ENCODE data around the gene HARS1.
"Not testable (repeated sequence)": the region's sequence is repeated elsewhere in the genome, so short reads cannot be mapped to it uniquely, and the experiment has no call there.

Gene HARS1

DNA sequence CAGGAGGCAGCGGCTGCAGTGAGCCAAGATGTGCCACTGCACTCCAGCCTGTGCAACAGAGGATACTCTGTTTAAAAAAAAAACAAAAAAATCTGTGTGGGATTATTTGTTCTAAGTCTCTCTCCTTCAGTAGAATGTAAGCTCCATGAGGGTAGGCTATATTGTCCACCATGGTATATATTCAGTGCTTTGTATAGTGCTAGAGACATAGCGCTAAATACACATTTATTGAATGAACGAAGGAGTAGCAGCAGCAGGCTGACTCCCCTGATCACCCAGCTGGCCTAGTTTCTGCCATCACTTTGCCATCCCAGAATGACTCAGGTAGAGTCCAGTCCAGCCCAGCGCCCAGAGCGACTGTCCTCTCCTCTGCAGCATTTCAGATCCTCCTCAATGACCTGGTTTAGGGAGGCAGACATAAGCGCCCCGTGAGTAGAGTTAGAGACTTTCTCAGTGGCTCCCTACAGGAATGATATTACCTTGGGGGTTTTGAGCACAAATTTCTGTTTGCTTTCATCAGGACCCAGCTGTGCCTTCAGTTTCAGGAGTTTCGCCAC is 716 bp downstream of the HARS1 start:
- no peak for DNase-seq (ENCODE audit: low read depth, low spot score)
- peak overlapping the region; percentile 94 for H3K4me3 ChIP-seq (ENCODE audit: low read length)

GRCh38 chr5:140678993-140679392 is 12.2 kb downstream of the HARS1 start:
- DNase-seq (ENCODE audit: low read depth, low spot score) = no peak
- no peak overlapping the region for H3K4me3 ChIP-seq (ENCODE audit: low read length)

- no peak for DNase-seq (ENCODE audit: low read depth, low spot score)
- no peak overlapping the region for H3K4me3 ChIP-seq (ENCODE audit: low read length)
These were observed 13.2 kb downstream of the HARS1 start for GRCh38 chr5:140677947-140678346.

DNA sequence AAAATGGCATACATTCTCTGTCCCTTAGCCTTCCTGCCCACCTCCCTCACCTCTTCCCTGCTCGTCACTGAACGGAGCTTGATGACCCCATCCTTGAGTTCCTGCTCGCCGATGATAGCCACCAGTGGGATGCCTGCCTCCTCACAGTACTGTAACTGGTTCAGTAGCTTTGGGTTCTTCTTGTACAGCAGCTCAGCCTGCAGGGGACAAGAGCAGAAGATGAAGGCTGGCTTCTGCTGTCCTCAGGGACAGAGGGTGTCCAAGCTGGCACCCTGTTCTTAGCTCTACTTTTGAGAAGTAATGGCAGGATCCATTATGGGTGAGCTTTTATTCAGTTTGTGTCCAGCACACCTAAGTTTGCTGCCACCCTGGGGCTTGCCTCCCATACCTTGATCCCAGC is 16.5 kb downstream of the HARS1 start:
- H3K4me3 ChIP-seq (ENCODE audit: low read length) = no peak overlapping the region
- DNase-seq (ENCODE audit: low read depth, low spot score) = no peak

DNA sequence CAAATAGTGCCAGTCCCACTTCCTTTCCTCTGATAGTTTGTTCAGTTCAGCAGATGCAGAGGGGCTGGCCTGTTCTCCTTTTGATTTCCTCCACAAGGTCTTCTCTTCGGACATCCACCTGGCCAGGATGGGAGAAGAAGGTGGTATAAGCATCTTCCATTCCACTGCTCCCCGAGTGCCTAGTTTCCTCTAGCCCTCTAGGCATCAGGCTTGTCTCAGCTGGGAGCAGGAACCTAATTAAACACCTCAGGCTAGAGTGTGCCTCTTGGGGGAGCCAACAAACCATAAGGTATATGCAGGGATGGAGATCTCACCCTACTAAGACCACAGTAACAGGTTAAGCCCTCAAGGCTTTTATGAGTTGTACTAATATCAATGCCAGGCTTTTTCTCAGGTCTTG is 17.0 kb downstream of the HARS1 start:
- DNase-seq (ENCODE audit: low read depth, low spot score) = no peak
- no peak overlapping the region for H3K4me3 ChIP-seq (ENCODE audit: low read length)

GRCh38 chr5:140673187-140673976 is 17.8 kb downstream of the HARS1 start, which contains the start of gene DND1:
TSS of gene DND1 (minus strand) at chr5:140673576. CDS start at chr5:140673542, 34 bp downstream.
- H3K4me3 ChIP-seq (ENCODE audit: low read length) = no peak within 1 kb of the TSS
- DNase-seq (ENCODE audit: low read depth, low spot score) = no peak

GRCh38 chr5:140672455-140673186 is 18.5 kb downstream of the HARS1 start:
- H3K4me3 ChIP-seq (ENCODE audit: low read length) = no peak overlapping the region
- no peak for DNase-seq (ENCODE audit: low read depth, low spot score)

DNA sequence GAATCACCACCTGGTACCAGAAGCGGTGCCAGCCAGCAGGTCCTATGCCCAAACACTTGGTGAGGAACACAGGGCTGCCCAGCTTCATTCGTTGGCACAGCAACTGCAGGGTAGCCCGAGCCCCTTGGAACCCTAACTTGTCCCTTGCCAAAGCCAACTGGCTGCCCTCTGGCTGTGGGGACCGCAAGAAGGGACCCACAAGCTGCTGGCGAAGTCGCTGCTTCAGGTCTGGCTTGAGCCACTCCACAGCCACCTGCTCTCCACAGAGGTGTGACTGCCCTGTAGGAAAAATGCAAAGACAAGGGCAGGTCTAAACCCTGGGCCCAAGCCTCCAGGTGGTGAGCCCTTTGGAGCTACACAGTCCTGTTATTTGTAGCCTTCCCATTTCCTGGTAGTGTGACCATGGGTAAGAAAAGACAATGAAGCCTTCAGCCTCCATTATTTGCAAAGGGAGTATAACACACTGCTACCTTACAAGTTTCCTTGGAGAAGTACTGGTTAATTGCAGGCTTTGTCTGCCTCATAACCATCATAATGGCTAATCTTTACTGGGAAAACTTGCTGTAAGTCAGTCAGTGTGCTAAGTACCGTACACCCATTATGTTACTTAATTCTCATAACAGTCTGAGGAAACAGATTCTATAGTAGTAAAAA is 19.6 kb downstream of the HARS1 start:
- no peak for DNase-seq (ENCODE audit: low read depth, low spot score)
- H3K4me3 ChIP-seq (ENCODE audit: low read length) = no peak overlapping the region

DNA sequence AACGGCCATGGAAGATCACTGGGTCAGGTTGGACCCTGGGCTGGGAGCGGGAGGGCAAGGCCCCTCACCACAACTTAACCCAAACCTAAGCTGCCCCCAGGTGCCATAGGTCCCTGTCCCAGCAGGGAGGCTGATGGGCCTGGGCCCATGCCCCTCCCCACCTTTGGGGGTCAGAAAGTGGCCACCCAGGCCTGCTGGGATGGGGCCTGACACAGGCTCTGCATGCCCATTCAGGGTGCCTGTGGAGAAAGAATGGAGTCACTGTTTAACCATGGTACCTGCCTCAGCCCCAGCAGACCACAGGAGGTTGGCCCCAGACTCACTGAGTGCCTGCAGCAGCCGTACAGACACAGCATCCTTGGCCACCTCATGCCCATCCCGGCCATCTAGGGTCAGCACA is 20.1 kb downstream of the HARS1 start:
- H3K4me3 ChIP-seq (ENCODE audit: low read length); DNase-seq (ENCODE audit: low read depth, low spot score): not testable (repeated sequence)

DNA sequence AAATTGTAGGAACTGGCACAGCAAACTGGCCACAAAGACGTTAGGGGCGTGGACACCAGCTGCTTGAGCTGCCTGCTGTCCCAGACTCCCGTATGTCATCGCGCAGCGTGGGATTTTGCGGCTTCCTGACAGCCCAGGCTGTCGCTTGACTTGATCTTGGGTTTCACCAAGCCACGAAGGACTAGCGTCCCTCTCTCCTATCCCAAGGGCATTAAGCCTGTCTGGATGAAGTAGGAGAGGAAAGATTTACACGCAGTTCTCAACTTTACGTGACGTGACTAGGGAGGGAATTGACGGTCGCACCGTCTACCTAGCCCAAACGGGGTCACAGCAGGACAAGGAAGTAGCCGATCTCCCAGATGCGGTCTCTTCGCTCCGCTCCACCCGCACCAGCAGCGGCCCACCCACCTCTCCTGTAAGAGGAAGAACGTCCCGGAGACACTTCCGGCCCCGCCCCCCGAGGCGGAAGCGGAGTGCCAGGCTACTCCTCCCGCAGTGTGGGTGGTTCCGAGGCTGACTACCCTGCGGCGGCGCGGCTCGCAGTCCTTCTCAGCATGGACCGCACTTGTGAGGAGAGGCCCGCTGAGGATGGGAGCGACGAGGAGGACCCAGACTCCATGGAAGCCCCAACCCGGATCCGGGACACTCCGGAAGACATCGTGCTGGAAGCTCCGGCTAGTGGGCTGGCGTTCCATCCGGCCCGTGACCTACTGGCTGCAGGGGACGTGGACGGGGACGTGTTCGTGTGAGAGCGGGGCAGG is 26.6 kb downstream of the HARS1 start, which contains the start of gene WDR55:
Gene WDR55 (plus strand): TSS at position 546 of the 761 bp plus-strand sequence. CDS start 9 bp downstream, at position 555.
- peak; percentile 83 for DNase-seq (ENCODE audit: low read depth, low spot score)
- H3K4me3 ChIP-seq (ENCODE audit: low read length) = peak within 1 kb of the TSS; percentile 77

GRCh38 chr5:140664030-140664358 is 27.2 kb downstream of the HARS1 start:
- no peak for DNase-seq (ENCODE audit: low read depth, low spot score)

DNA sequence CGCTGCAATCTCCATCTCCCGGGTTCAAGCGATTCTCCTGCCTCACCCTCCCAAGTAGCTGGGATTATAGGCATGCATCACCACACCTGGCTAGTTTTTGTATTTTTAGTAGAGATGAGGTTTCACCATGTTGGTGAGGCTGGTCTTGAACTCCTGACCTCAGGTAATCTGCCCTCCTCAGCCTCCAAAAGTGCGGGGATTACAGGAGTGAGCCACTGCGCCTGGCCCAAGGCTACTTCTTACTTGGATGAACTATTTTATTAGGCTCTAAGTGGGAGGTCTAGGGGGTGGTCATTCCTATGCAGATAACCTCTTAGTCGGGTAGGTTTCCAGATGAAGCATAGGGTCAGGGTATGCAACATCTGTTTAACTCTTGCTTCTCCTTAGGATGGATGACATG is 30.8 kb downstream of the HARS1 start:
- H3K4me3 ChIP-seq (ENCODE audit: low read length); DNase-seq (ENCODE audit: low read depth, low spot score): not testable (repeated sequence)

More at GRCh38 chr5:140664030-140664358, 27.2 kb downstream of the HARS1 start:
- peak overlapping the region; percentile 77 for H3K4me3 ChIP-seq (ENCODE audit: low read length)

DNA sequence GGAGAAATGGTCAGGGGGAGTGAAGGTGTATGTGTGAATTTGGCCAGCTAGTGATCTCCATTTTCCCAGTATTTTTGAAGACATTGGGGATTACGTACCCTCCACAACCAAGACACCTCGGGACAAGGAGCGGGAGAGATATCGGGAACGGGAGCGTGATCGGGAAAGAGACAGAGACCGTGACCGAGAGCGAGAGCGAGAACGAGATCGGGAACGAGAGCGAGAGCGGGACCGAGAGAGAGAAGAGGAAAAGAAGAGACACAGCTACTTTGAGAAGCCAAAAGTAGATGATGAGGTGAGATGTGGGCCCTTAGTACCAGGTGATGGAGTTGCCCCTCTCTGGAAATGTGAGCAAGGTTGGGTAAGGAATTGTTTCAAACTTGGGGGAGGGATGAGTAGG is 32.3 kb downstream of the HARS1 start:
- no peak overlapping the region for H3K4me3 ChIP-seq (ENCODE audit: low read length)
- DNase-seq (ENCODE audit: low read depth, low spot score) = no peak

- peak overlapping the region; percentile 95 for H3K4me3 ChIP-seq (ENCODE audit: low read length)
- DNase-seq (ENCODE audit: low read depth, low spot score) = no peak
These were observed 44.1 kb downstream of the HARS1 start for GRCh38 chr5:140647042-140647419.

GRCh38 chr5:140642718-140643117 is 48.5 kb downstream of the HARS1 start:
- no peak for DNase-seq (ENCODE audit: low read depth, low spot score)
- H3K4me3 ChIP-seq (ENCODE audit: low read length) = no peak overlapping the region

DNA sequence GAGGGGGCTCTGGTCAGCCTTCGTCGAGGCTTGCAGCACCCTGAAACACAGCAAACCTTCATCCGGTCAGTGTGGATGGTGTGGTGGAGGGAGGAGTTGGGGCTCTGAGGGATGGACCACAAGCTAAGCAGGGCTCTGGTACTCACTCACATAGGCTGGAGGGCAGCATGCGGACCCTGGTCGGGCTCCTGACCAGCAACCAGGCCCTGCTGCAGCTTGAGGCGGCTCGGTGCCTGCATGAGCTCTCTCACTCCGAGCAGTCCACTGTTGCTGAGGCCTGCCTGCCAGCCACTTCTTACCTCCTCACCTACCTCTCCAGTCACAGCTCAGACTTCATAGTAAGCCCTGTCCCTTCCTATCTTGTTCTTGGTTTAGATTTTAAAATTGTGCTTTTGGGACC is 49.5 kb downstream of the HARS1 start:
- no peak overlapping the region for H3K4me3 ChIP-seq (ENCODE audit: low read length)

DNA sequence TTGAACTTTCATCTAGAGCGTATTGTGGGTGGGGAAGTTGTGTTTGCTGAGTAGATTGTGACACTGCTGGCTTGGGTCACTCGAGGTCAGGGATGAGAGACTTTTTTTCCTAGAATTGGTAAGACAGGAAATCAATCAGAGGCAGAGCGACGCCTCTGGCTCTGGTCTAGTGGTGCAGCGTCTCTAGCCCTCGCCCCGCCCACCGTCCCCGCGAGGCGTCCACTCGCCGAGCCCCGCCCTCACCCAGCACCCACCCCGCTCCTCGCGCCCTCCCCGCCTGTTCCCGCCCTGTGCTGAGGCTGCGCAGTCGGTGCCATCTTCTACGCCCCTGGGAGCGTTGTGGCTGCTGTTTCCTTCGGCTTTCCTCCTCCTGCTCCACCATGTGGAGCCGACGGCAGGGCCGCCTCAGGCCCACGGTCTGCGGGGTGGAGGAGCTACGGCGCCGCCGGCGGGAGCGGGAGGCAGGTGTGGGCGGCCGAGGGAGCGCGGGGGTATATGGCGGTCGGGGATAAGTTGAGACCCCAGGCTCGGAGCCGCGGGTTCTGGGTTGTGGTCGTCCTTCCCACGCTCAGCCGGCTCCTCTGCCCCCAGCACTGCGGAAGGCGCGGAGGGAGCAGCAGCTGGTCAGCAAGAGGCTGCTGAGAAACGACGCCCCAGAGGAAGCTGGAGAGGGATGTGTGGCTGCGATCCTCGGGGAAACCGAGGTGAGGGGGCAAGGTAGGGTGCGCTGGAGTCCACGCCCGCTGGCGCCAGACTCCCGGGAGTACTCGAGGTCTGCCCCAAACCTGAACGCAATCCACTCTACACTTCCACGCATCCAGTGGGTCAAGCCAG is 51.8 kb downstream of the HARS1 start, which contains the start of gene TMCO6:
Gene TMCO6 (plus strand): TSS at position 304 of the 834 bp plus-strand sequence. CDS start 77 bp downstream, at position 381.
- peak within 1 kb of the TSS; percentile 88 for H3K4me3 ChIP-seq (ENCODE audit: low read length)

More for the DNA sequence above, 49.5 kb downstream of the HARS1 start:
- DNase-seq (ENCODE audit: low read depth, low spot score) = no peak

DNA sequence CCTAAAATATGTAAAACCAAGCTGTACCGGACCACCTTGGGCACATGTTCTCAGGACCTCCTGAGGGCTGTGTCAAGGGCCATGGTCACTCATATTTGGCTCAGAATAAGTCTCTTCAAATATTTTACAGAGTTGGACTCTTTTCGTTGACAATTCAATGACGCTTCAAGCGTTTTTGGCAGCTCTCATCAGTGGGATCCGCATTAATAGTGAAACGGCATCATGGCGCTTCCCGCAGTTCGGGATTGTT is 52.3 kb downstream of the HARS1 start:
- H3K4me3 ChIP-seq (ENCODE audit: low read length) = peak overlapping the region; percentile 88
- not testable (repeated sequence) for DNase-seq (ENCODE audit: low read depth, low spot score)

More for the DNA sequence above, 51.8 kb downstream of the HARS1 start, which contains the start of gene TMCO6:
- peak; percentile 86 for DNase-seq (ENCODE audit: low read depth, low spot score)

Measured in Jurkat, Clone E6-1 (cell line).